Measurements from ENCODE around the gene DENND6B.
A peak's percentile ranks its signal among the peaks of the same experiment; 100 is the strongest.

DENND6B gene

GRCh38 chr22:50271519-50271970 is 55.3 kb downstream of the DENND6B start:
- DNase-seq (ENCODE audit: low read depth): peak; percentile 48

GRCh38 chr22:50270666-50271394 is 56.0 kb downstream of the DENND6B start:
- DNase-seq (ENCODE audit: low read depth): peak; percentile 64

- peak; percentile 31 for DNase-seq (ENCODE audit: low read depth)
These were observed 56.7 kb downstream of the DENND6B start, which contains the start of gene MAPK11 for GRCh38 chr22:50269970-50270665. TSS of gene MAPK11 (minus strand) at chr22:50270380. CDS start at chr22:50270292, 88 bp downstream.

GRCh38 chr22:50269573-50269969 is 57.2 kb downstream of the DENND6B start:
- DNase-seq (ENCODE audit: low read depth): no peak

- no peak for DNase-seq (ENCODE audit: low read depth)
These were observed 58.1 kb downstream of the DENND6B start for GRCh38 chr22:50268655-50269113.

GRCh38 chr22:50267591-50268390 is 59.0 kb downstream of the DENND6B start:
- DNase-seq (ENCODE audit: low read depth): peak; percentile 55

- DNase-seq (ENCODE audit: low read depth): no peak
These were observed 59.8 kb downstream of the DENND6B start for GRCh38 chr22:50266994-50267393.

GRCh38 chr22:50264946-50265669 is 61.7 kb downstream of the DENND6B start:
- DNase-seq (ENCODE audit: low read depth): no peak

GRCh38 chr22:50264104-50264745 is 62.6 kb downstream of the DENND6B start:
- no peak for DNase-seq (ENCODE audit: low read depth)

- DNase-seq (ENCODE audit: low read depth): no peak
These were observed 63.7 kb downstream of the DENND6B start for GRCh38 chr22:50262973-50263617.

GRCh38 chr22:50262460-50262911 is 64.3 kb downstream of the DENND6B start:
- DNase-seq (ENCODE audit: low read depth): no peak

- DNase-seq (ENCODE audit: low read depth): peak; percentile 22
These were observed 65.0 kb downstream of the DENND6B start, which contains the start of gene MAPK12 for GRCh38 chr22:50261615-50262459. TSS of gene MAPK12 (minus strand) at chr22:50261683. CDS start at chr22:50261509, 174 bp downstream.

- DNase-seq (ENCODE audit: low read depth): peak; percentile 68
These were observed 65.8 kb downstream of the DENND6B start for GRCh38 chr22:50260801-50261614.

- no peak for DNase-seq (ENCODE audit: low read depth)
These were observed 66.4 kb downstream of the DENND6B start for GRCh38 chr22:50260434-50260800.

- DNase-seq (ENCODE audit: low read depth): no peak
These were observed 67.5 kb downstream of the DENND6B start for GRCh38 chr22:50259302-50259701.

All from amniotic epithelial cell (primary cell).